Stimulated activated CD4-positive, alpha-beta T cell treated with anti-CD3 and anti-CD28 coated beads, Interleukin-15, amount 100 ng/mL, for 48 hours (primary cell): ENCODE measurements around the gene CLMP.
A peak's percentile ranks its signal among the peaks of the same experiment; 100 is the strongest.
"Not testable (repeated sequence)": the region's sequence is repeated elsewhere in the genome, so short reads cannot be mapped to it uniquely, and the experiment has no call there.

Experiments
- DNase-seq, 2 donors: peaks; one replicate each; pipeline ENCODE4 v3.0.0-alpha.2; 2020; ENCODE audit warnings: low read depth in 2 of 2

Gene CLMP

GRCh38 chr11:123059041-123059920 lies 135.8 kb downstream of the CLMP start:
- not testable (repeated sequence) for DNase-seq

- DNase-seq = no peak
These were observed 137.3 kb downstream of the CLMP start for GRCh38 chr11:123057661-123058305.

- DNase-seq = no peak
These were observed 138.1 kb downstream of the CLMP start for GRCh38 chr11:123056835-123057491.

GRCh38 chr11:123055191-123055901 lies 139.7 kb downstream of the CLMP start:
- no peak for DNase-seq

GRCh38 chr11:123054301-123055065 lies 140.6 kb downstream of the CLMP start:
- DNase-seq = no peak

- no peak for DNase-seq
These were observed 141.9 kb downstream of the CLMP start for GRCh38 chr11:123052901-123053721.

GRCh38 chr11:123051634-123052033 lies 143.4 kb downstream of the CLMP start:
- no peak for DNase-seq

- no peak for DNase-seq
These were observed 143.9 kb downstream of the CLMP start for GRCh38 chr11:123051146-123051545.

- DNase-seq = no peak
These were observed 147.1 kb downstream of the CLMP start for GRCh38 chr11:123047947-123048293.

- DNase-seq = no peak
These were observed 147.6 kb downstream of the CLMP start for GRCh38 chr11:123047266-123047946.

GRCh38 chr11:123046473-123047259 lies 148.4 kb downstream of the CLMP start:
- DNase-seq = no peak

- no peak for DNase-seq
These were observed 149.9 kb downstream of the CLMP start for GRCh38 chr11:123045101-123045500.

GRCh38 chr11:123041185-123041584 lies 153.9 kb downstream of the CLMP start:
- DNase-seq = no peak

- DNase-seq = no peak
These were observed 155.0 kb downstream of the CLMP start for GRCh38 chr11:123040111-123040432.

GRCh38 chr11:123035831-123036230 lies 159.2 kb downstream of the CLMP start:
- DNase-seq = no peak

- no peak for DNase-seq
These were observed 160.5 kb downstream of the CLMP start for GRCh38 chr11:123034597-123034996.

- no peak for DNase-seq
These were observed 161.2 kb downstream of the CLMP start for GRCh38 chr11:123033895-123034294.

GRCh38 chr11:123030517-123030916 lies 164.5 kb downstream of the CLMP start:
- no peak for DNase-seq

GRCh38 chr11:123020968-123021367 lies 174.1 kb downstream of the CLMP start:
- peak in 1 of 2 donors; percentile 14 for DNase-seq
